ENCODE measurements around the gene SETD6. TPM values are rescaled to one million over a fixed set of nuclear protein-coding genes. Genes with fewer than 3 reads are reported as not detected.

Gene SETD6
- total and polyA plus RNA-seq, 2 donors (not counting 1 experiment from before 2014, with no cell fraction given) = 7.2 to 7.9 TPM

DNA sequence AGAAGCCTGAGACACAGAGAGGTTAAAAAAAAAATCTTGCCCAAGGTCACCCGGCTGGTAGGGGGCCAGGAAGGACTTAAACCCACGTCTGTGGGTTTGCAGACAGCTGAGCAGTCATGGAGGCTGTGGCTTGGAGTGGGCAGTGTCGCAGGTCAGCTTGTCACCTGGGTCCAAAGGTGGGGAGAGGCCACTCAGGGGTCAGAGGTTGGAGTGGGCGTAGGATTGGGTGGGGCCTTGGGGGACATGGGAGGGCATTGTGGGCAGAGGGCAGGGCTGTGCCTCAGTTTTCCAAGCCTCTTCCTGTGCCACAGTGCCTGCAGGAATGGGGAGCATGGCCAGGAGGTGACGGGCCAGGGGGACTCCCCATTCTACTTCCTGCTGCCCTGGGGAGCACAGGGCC lies 17.4 kb upstream of the SETD6 start:
- no peaks in the 10 kb centered on the region for H4K20me1 ChIP-seq (ENCODE audit: control insufficient read depth, extremely low read depth, insufficient read depth, low read length)
- H3K27ac ChIP-seq (ENCODE audit: insufficient read depth, low read length) = no peak overlapping the region
- H3K27me3 ChIP-seq (ENCODE audit: control insufficient read depth, insufficient read depth, low read length) = peaks cover 7% of the 10 kb centered on the region
- H3K36me3 ChIP-seq (ENCODE audit: control insufficient read depth, insufficient read depth, low read length) = no peaks in the 10 kb centered on the region
- H3K9me3 ChIP-seq (ENCODE audit: control insufficient read depth, insufficient read depth, low read depth, low read length) = no peaks in the 10 kb centered on the region
- H3K4me3 ChIP-seq (replicated peaks in 1 of 4; ENCODE audit: control extremely low read depth in 1 of 4, insufficient read depth in 1 of 4, low read depth in 3 of 4, low read length in 4 of 4) = no peak overlapping the region
- H3K4me2 ChIP-seq (ENCODE audit: extremely low read depth, insufficient read depth, low read length) = no peak overlapping the region
- H3K9ac ChIP-seq (ENCODE audit: insufficient read depth, low read length) = no peak overlapping the region
- DNase-seq (ENCODE audit: low read depth in 2 of 2) = no peak
- no peak for TF ChIP-seq EZH2 (IDR thresholded peaks at IDR 0.05; ENCODE audit: low read length, missing control alignments)
- TF ChIP-seq, protein P1, sequence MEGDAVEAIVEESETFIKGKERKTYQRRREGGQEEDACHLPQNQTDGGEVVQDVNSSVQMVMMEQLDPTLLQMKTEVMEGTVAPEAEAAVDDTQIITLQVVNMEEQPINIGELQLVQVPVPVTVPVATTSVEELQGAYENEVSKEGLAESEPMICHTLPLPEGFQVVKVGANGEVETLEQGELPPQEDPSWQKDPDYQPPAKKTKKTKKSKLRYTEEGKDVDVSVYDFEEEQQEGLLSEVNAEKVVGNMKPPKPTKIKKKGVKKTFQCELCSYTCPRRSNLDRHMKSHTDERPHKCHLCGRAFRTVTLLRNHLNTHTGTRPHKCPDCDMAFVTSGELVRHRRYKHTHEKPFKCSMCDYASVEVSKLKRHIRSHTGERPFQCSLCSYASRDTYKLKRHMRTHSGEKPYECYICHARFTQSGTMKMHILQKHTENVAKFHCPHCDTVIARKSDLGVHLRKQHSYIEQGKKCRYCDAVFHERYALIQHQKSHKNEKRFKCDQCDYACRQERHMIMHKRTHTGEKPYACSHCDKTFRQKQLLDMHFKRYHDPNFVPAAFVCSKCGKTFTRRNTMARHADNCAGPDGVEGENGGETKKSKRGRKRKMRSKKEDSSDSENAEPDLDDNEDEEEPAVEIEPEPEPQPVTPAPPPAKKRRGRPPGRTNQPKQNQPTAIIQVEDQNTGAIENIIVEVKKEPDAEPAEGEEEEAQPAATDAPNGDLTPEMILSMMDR (conservative IDR thresholded peaks at IDR 0.05 in 1 of 2, IDR thresholded peaks at IDR 0.05 in 1 of 2; ENCODE audit: low read depth in 1 of 2, low read length in 2 of 2) = no peak
- H2AFZ ChIP-seq (ENCODE audit: low read length) = no peak overlapping the region
- H3K4me1 ChIP-seq (ENCODE audit: control insufficient read depth, extremely low read depth, insufficient read depth, low read length) = peaks cover 8% of the 10 kb centered on the region
- no peaks in the 10 kb centered on the region for H3K79me2 ChIP-seq (ENCODE audit: control insufficient read depth, insufficient read depth, low read length)

DNA sequence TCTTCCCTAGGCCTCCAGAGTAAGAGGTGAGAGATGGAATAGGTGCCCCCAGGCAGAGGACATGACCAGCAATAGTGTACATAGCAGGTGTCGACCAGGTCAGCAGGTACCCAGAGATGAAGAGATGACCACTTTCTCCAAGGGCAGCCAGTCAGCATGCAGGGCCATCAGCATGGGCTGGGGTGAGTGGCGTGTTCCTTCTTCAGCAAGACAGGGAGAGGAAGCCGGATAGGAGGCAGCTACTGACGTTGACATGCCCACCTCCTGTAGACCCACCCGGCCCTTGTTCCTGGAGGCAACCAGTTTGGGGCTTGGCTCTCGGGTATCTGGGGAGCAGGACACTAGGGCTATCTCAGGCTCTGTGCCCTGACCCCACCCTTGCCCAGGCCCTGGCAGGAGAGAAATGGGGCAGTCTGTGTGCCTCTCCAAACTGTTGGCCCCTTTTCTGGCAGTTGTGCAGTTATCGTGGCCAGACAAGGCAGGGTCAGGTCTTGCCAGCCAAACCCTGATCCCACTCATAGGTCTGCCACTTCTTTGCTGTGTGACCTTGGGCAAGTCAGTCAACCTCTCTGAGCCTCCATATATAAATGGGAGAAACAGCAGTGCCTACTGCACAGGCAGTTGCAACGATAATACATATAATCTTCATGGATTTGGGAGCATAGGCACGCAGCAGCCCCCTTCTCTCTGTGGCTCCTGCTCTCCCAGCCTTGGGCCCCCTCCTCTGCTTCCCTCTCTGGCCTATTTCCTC lies 16.8 kb upstream of the SETD6 start:
- Histone ChIP-seq H3K9me3 (ENCODE audit: control insufficient read depth, insufficient read depth, low read depth, low read length) (no peaks in the 10 kb centered on the region), H3K27ac (ENCODE audit: insufficient read depth, low read length) (no peak overlapping the region), H3K27me3 (ENCODE audit: control insufficient read depth, insufficient read depth, low read length) (peaks cover 7% of the 10 kb centered on the region), H3K4me3 (replicated peaks in 1 of 4; ENCODE audit: control extremely low read depth in 1 of 4, insufficient read depth in 1 of 4, low read depth in 3 of 4, low read length in 4 of 4) (no peak overlapping the region), H3K4me1 (ENCODE audit: control insufficient read depth, extremely low read depth, insufficient read depth, low read length) (peaks cover 8% of the 10 kb centered on the region), H2AFZ (ENCODE audit: low read length) (no peak overlapping the region), H3K79me2 (ENCODE audit: control insufficient read depth, insufficient read depth, low read length) (no peaks in the 10 kb centered on the region), H4K20me1 (ENCODE audit: control insufficient read depth, extremely low read depth, insufficient read depth, low read length) (no peaks in the 10 kb centered on the region), H3K36me3 (ENCODE audit: control insufficient read depth, insufficient read depth, low read length) (no peaks in the 10 kb centered on the region), H3K9ac (ENCODE audit: insufficient read depth, low read length) (no peak overlapping the region), H3K4me2 (ENCODE audit: extremely low read depth, insufficient read depth, low read length) (no peak overlapping the region)
- no peak for DNase-seq (ENCODE audit: low read depth in 2 of 2)
- TF ChIP-seq, protein P1 (conservative IDR thresholded peaks at IDR 0.05 in 1 of 2, IDR thresholded peaks at IDR 0.05 in 1 of 2; ENCODE audit: low read depth in 1 of 2, low read length in 2 of 2) = no peak
- no peak for TF ChIP-seq EZH2 (IDR thresholded peaks at IDR 0.05; ENCODE audit: low read length, missing control alignments)

DNA sequence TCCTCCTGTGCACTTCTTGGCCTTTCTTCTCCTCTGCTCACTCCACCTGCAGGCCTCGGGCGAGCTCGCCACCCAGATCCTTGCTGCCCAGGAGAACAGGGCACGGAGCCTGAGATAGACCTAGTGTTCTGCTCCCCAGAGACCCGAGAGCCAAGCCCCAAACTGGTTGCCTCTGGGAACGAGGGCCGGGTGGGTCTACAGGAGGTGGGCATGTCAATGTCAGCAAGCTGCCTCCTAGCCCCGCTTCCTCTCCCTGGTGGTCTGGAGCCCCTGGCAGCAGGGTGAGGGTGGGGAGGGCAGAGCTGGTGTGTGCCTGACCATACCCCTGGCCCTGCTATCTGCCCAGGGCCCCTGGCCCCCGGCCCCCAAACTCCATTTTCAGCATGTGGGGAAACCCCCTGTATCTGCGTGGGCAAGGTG lies 16.2 kb upstream of the SETD6 start:
- TF ChIP-seq, protein P1 (conservative IDR thresholded peaks at IDR 0.05 in 1 of 2, IDR thresholded peaks at IDR 0.05 in 1 of 2; ENCODE audit: low read depth in 1 of 2, low read length in 2 of 2) = no peak
- TF ChIP-seq EZH2 (IDR thresholded peaks at IDR 0.05; ENCODE audit: low read length, missing control alignments) = no peak
- Histone ChIP-seq H3K27ac (ENCODE audit: insufficient read depth, low read length) (no peak overlapping the region), H3K4me1 (ENCODE audit: control insufficient read depth, extremely low read depth, insufficient read depth, low read length) (peaks cover 8% of the 10 kb centered on the region), H4K20me1 (ENCODE audit: control insufficient read depth, extremely low read depth, insufficient read depth, low read length) (no peaks in the 10 kb centered on the region), H3K79me2 (ENCODE audit: control insufficient read depth, insufficient read depth, low read length) (no peaks in the 10 kb centered on the region), H3K36me3 (ENCODE audit: control insufficient read depth, insufficient read depth, low read length) (no peaks in the 10 kb centered on the region), H3K9ac (ENCODE audit: insufficient read depth, low read length) (no peak overlapping the region), H2AFZ (ENCODE audit: low read length) (no peak overlapping the region), H3K4me3 (replicated peaks in 1 of 4; ENCODE audit: control extremely low read depth in 1 of 4, insufficient read depth in 1 of 4, low read depth in 3 of 4, low read length in 4 of 4) (no peak overlapping the region), H3K4me2 (ENCODE audit: extremely low read depth, insufficient read depth, low read length) (no peak overlapping the region), H3K27me3 (ENCODE audit: control insufficient read depth, insufficient read depth, low read length) (peaks cover 7% of the 10 kb centered on the region), H3K9me3 (ENCODE audit: control insufficient read depth, insufficient read depth, low read depth, low read length) (no peaks in the 10 kb centered on the region)
- DNase-seq (ENCODE audit: low read depth in 2 of 2) = no peak
